HEK293T (cell line): ENCODE results near the gene CNTNAP1.

Experiments used
- ELF4 ChIP-seq: fragments of 450-650 bp; IDR thresholded peaks from 2 replicates; pipeline ENCODE4 v1.6.1; 2017; ENCODE audit warnings: antibody characterized with exemption
- HDGF ChIP-seq: fragments of 450-650 bp; IDR thresholded peaks from 2 replicates; pipeline ENCODE4 v1.6.1; 2017; ENCODE audit warnings: antibody characterized with exemption, borderline replicate concordance
- LEF1 ChIP-seq: fragments of 450-650 bp; IDR thresholded peaks from 2 replicates; pipeline ENCODE4 v1.6.1; 2017; ENCODE audit warnings: mild to moderate bottlenecking, borderline replicate concordance
- SP1 ChIP-seq: fragments of 450-650 bp; IDR thresholded peaks from 2 replicates; pipeline ENCODE4 v1.6.1; 2017
- ZNF384 ChIP-seq: fragments of 450-650 bp; IDR thresholded peaks from 2 replicates; pipeline ENCODE4 v1.6.1; 2016

DNA sequence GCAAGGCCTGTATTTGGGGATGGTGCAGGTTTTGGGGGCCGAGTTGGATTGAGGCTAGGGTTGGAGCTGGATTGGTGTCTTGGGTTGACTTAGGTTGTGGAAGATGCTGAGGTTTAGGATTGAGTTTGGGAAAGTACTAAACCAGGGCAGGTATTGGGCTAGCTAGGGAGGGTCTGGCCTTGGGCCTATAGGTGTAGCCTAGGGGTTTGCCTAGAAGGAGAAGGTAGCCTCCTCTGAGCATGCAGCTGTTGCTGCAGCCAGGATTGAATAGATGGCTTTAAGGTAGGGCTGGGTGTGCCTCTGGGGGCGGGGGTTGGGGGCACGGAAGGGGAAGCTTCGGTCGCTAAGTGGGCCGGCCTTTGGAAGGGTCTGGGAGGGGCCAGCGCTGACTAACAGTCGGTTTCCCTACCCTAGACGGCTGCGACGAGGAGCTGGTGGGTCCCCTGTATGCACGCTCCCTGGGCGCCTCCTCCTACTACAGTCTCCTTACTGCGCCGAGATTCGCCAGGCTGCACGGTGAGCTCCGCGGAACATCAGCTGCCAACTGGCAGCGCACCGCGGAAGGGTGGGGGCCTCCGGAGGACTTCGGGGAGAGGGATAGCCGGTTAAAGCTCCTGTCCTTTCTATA is 1.2 kb downstream of the CNTNAP1 start:
- TF ChIP-seq LEF1 (no peak), HDGF (no peak), ELF4 (no peak), SP1 (no peak), ZNF384 (no peak)
